Panc1 (cell line): Measurements from ENCODE around the gene CKS1B. TPM values are rescaled to one million over a fixed set of nuclear protein-coding genes. Genes with fewer than 3 reads are reported as not detected.

Source experiments
- ATAC-seq: fragments of 200-7000 bp; cut with Tn5 transposase; 2 replicates; pipeline ENCODE4 v1.9.1; 2020; ENCODE audit warnings: mild to moderate bottlenecking, moderate library complexity
- BruUV-seq: library from RNA; stranded (reverse); fragments of 400-500 nt; replicated peaks from 2 replicates; lab custom pipeline; 2021; lab: Mats Ljungman, UMichigan
- CTCF ChIA-PET: fragments of 300-600 bp; sonication (Branson Sonifier 250); formaldehyde crosslinking; loops from one replicate; lab custom pipeline; 2022; ENCODE audit warnings: antibody characterized with exemption; lab: Charles Lee
- POLR2A ChIA-PET: fragments of 300-600 bp; sonication (Branson Sonifier 250); formaldehyde crosslinking; loops from one replicate; lab custom pipeline; 2022; ENCODE audit warnings: antibody characterized with exemption; lab: Charles Lee
- DNase-seq: peaks from one replicate; pipeline ENCODE4 v3.0.0-alpha.2; 2010; ENCODE audit warnings: low read depth, low spot score
- H3K27ac ChIP-seq: 2 replicates; pipeline ENCODE4 v1.5.1; 2011; ENCODE audit warnings: mild to moderate bottlenecking, low read length, inconsistent platforms
- H3K27me3 ChIP-seq: fragments of 200-500 bp; sonication (Bioruptor generic); 2 replicates; pipeline ENCODE4 v1.6.0; 2014; ENCODE audit warnings: low read length, inconsistent platforms; ENCODE audit not compliant: control insufficient read depth, insufficient read depth
- H3K36me3 ChIP-seq: fragments of 200-500 bp; sonication (Bioruptor generic); 2 replicates; pipeline ENCODE4 v1.5.1; 2014; ENCODE audit warnings: inconsistent platforms, mild to moderate bottlenecking, low read length, moderate library complexity; ENCODE audit not compliant: control insufficient read depth, insufficient read depth
- H3K4me1 ChIP-seq: 2 replicates; pipeline ENCODE4 v1.5.1; 2011; ENCODE audit warnings: inconsistent platforms, mild to moderate bottlenecking, low read length, moderate library complexity; ENCODE audit not compliant: control insufficient read depth, insufficient read depth
- H3K4me3 ChIP-seq, 2 experiments: 2 replicates each; pipeline ENCODE4 v1.5.1; 2011 to 2012; ENCODE audit warnings: low read depth in 2 of 2, low read length in 2 of 2, mild to moderate bottlenecking in 2 of 2, inconsistent platforms in 1 of 2, moderate library complexity in 1 of 2
- H3K9me3 ChIP-seq: fragments of 200-500 bp; sonication (Bioruptor generic); 2 replicates; pipeline ENCODE4 v1.5.1; 2014; ENCODE audit warnings: low read depth, mild to moderate bottlenecking, inconsistent platforms, low read length, moderate library complexity; ENCODE audit not compliant: control insufficient read depth, insufficient read depth
- CTCF ChIP-seq: fragments of 450-650 bp; IDR thresholded peaks from 2 replicates; pipeline ENCODE4 v1.5.1; 2017; ENCODE audit warnings: mild to moderate bottlenecking
- POLR2AphosphoS5 ChIP-seq: IDR thresholded peaks from 2 replicates; pipeline ENCODE4 v1.6.1; 2012; ENCODE audit warnings: mild to moderate bottlenecking, low read depth, low read length, moderate library complexity
- REST ChIP-seq, 2 experiments: IDR thresholded peaks; 2 replicates each; pipeline ENCODE4 v1.6.1; 2011 to 2012; ENCODE audit warnings: low read depth in 2 of 2, control low read depth in 1 of 2, low read length in 1 of 2, mild to moderate bottlenecking in 1 of 2, moderate library complexity in 1 of 2; ENCODE audit not compliant: insufficient read depth in 1 of 2
- SIN3A ChIP-seq: IDR thresholded peaks from 2 replicates; pipeline ENCODE4 v1.6.1; 2012; ENCODE audit warnings: low read depth, mild to moderate bottlenecking, low read length, moderate library complexity, borderline replicate concordance; ENCODE audit not compliant: insufficient read depth
- TCF7L2 ChIP-seq: IDR thresholded peaks from 2 replicates; pipeline ENCODE4 v1.6.1; 2011; ENCODE audit warnings: mild to moderate bottlenecking, low read depth, low read length, inconsistent platforms
- in situ Hi-C: cut with HindIII; loops from 2 replicates; pipeline ENCODE4 v1.10.0; 2016; ENCODE audit warnings: low sequenced_read_pairs, low pct_unique_long_range_greater_than_20kb
- intact Hi-C: fragments of 100-400 bp; cut with micrococcal nuclease; formaldehyde crosslinking; loops from one replicate; pipeline ENCODE4 v1.10.0; 2022; ENCODE audit not compliant: unreplicated experiment
- total RNA-seq: library from RNA; stranded (reverse); gene quantifications from one replicate; pipeline ENCODE4 v1.2.1, GENCODE V29; 2021; ENCODE audit not compliant: unreplicated experiment

CKS1B gene
- total RNA-seq, 1 experiment from 2014 or later = 212 TPM

GRCh38 chr1:154958681-154959425 is 15.6 kb upstream of the CKS1B start:
- no peaks in the 10 kb centered on the region for H3K9me3 ChIP-seq
- TF ChIP-seq TCF7L2 = no peak
- TF ChIP-seq REST (IDR thresholded peaks at IDR 0.05; ENCODE audit: insufficient read depth in 1 of 2, low read depth in 2 of 2, low read length in 1 of 2) = no peak
- no peak for TF ChIP-seq SIN3A
- TF ChIP-seq CTCF = no peak
- TF ChIP-seq POLR2AphosphoS5 = no peak
- no peak for DNase-seq
- no peak for ATAC-seq
- no peak overlapping the region for H3K4me3 ChIP-seq
- intact Hi-C loops = loop anchor here (10.0 kb wide), 1 partner anchor 394 kb away; the partner anchor contains the start of gene CHRNB2
- CTCF ChIA-PET = interaction anchor here (0.5 kb wide), 1 partner anchor 124 kb away, joined by 6 read pairs; no protein-coding TSS in a partner anchor
- no TSS peak for BruUV-seq
- H3K27me3 ChIP-seq = no peaks in the 10 kb centered on the region
- peaks cover 48% of the 10 kb centered on the region for H3K4me1 ChIP-seq
- H3K27ac ChIP-seq = no peak overlapping the region
- in situ Hi-C loops = no loop called here
- POLR2A ChIA-PET = no interaction called here
- peaks cover 12% of the 10 kb centered on the region; the same call in 1 of the 2 replicates for H3K36me3 ChIP-seq

GRCh38 chr1:154959426-154959780 is 15.1 kb upstream of the CKS1B start:
- ATAC-seq (no peak), DNase-seq (no peak)
- Histone ChIP-seq H3K4me3 (no peak overlapping the region), H3K36me3 (peaks cover 14% of the 10 kb centered on the region; the same call in 1 of the 2 replicates), H3K9me3 (no peaks in the 10 kb centered on the region), H3K4me1 (peaks cover 49% of the 10 kb centered on the region), H3K27me3 (no peaks in the 10 kb centered on the region), H3K27ac (no peak overlapping the region)
- intact Hi-C loops = loop anchor here (10.0 kb wide), 1 partner anchor 395 kb away; the partner anchor contains the start of gene CHRNB2
- BruUV-seq = no TSS peak
- in situ Hi-C loops = no loop called here
- no peak for TF ChIP-seq POLR2AphosphoS5
- no peak for TF ChIP-seq REST (IDR thresholded peaks at IDR 0.05; ENCODE audit: insufficient read depth in 1 of 2, low read depth in 2 of 2, low read length in 1 of 2)
- no peak for TF ChIP-seq CTCF
- no peak for TF ChIP-seq SIN3A
- no peak for TF ChIP-seq TCF7L2
- CTCF ChIA-PET = interaction anchor here (0.7 kb wide), 1 partner anchor 277 kb away, joined by 12 read pairs; no protein-coding TSS in a partner anchor
- POLR2A ChIA-PET = no interaction called here
